SU-DHL-6 (cell line): Measurements from ENCODE around the gene STK32A.

Source experiments
- H2AFZ ChIP-seq: fragments of 200-600 bp; sonication (generic); 2 replicates; pipeline ENCODE4 v1.6.1; 2014; ENCODE audit warnings: low read depth, mild to moderate bottlenecking, moderate library complexity, mixed read lengths, antibody characterized with exemption, low read length; ENCODE audit not compliant: severe bottlenecking
- H3F3A ChIP-seq: fragments of 200-600 bp; shearing (Covaris generic); 2 replicates; pipeline ENCODE4 v1.6.0; 2016; ENCODE audit warnings: antibody characterized with exemption, mild to moderate bottlenecking; ENCODE audit not compliant: insufficient read depth
- H3K27ac ChIP-seq: fragments of 200-600 bp; sonication (generic); 2 replicates; pipeline ENCODE4 v1.5.1; 2016; ENCODE audit warnings: low read depth, mild to moderate bottlenecking, low read length, moderate library complexity, mixed read lengths
- H3K27me3 ChIP-seq: fragments of 200-600 bp; sonication (generic), shearing (Covaris generic); 2 replicates; pipeline ENCODE4 v1.6.0; 2014; ENCODE audit warnings: mild to moderate bottlenecking, low read length
- H3K36me3 ChIP-seq: fragments of 200-600 bp; sonication (generic); 2 replicates; pipeline ENCODE4 v1.6.1; 2014; ENCODE audit warnings: mild to moderate bottlenecking, low read length, mixed read lengths
- H3K4me2 ChIP-seq: fragments of 300-600, 200-600 bp; shearing (Covaris generic), sonication (generic); 2 replicates; pipeline ENCODE4 v1.6.0; 2014; ENCODE audit warnings: low read length, low read depth, mild to moderate bottlenecking; ENCODE audit not compliant: poor library complexity, severe bottlenecking
- H3K4me3 ChIP-seq: fragments of 200-600 bp; sonication (generic); 2 replicates; pipeline ENCODE4 v1.5.1; 2014; ENCODE audit warnings: antibody characterized with exemption, low read length, mild to moderate bottlenecking, mixed read lengths; ENCODE audit not compliant: insufficient read depth, poor library complexity, severe bottlenecking
- H3K79me2 ChIP-seq: fragments of 200-600 bp; sonication (generic); 2 replicates; pipeline ENCODE4 v1.6.1; 2014; ENCODE audit warnings: mild to moderate bottlenecking, low read length, moderate library complexity; ENCODE audit not compliant: insufficient read depth
- H3K9ac ChIP-seq: fragments of 200-600 bp; sonication (generic); 2 replicates; pipeline ENCODE4 v1.7.0; 2014; ENCODE audit warnings: mild to moderate bottlenecking, low read length
- H3K9me2 ChIP-seq: fragments of 200-600 bp; sonication (generic); replicated peaks from 2 replicates; pipeline ENCODE4 v1.6.1; 2014; ENCODE audit warnings: low read length; ENCODE audit not compliant: insufficient read depth
- H3K9me3 ChIP-seq: fragments of 200-600 bp; sonication (generic); 2 replicates; pipeline ENCODE4 v1.6.1; 2014; ENCODE audit warnings: low read length, mixed read lengths; ENCODE audit not compliant: insufficient read depth
- H4K20me1 ChIP-seq: fragments of 200-600 bp; sonication (generic); 2 replicates; pipeline ENCODE4 v1.6.1; 2014; ENCODE audit warnings: low read depth, mild to moderate bottlenecking, antibody characterized with exemption, low read length, moderate library complexity, mixed read lengths
- EZH2phosphoT487 ChIP-seq: fragments of 200-600 bp; sonication (generic), shearing (Covaris generic); conservative IDR thresholded peaks from 2 replicates; pipeline ENCODE4 v1.6.1; 2018; ENCODE audit warnings: mild to moderate bottlenecking, antibody characterized with exemption, low read length, moderate library complexity, mixed read lengths
- TF ChIP-seq, protein P1 (sequence below): fragments of 200-600 bp; sonication (generic); IDR thresholded peaks from one replicate; pipeline ENCODE4 v1.5.1; 2017; ENCODE audit warnings: antibody characterized with exemption, mild to moderate bottlenecking, low read length, moderate library complexity; ENCODE audit not compliant: insufficient read depth, poor library complexity, severe bottlenecking

Gene STK32A

DNA sequence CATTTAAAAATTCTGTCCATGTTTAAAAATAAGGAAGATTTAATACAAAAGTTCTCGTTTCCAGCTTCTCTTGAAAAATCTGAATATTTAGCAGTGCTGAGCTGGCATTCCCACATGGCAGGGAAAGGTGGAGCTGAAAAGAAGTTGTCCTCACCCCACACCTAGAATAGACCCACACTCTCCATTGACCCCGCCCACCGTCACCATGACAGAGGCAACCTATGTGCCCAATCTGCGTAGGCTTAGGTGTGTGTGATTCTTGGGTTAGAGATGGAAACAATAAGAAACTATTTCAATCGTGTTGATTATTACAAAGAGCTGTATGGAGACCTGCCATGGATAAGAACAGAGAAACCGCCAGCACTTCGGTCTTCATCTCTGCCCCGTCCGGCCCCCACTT, 8.9 kb upstream of the STK32A start:
- no peak overlapping the region for H3K27ac ChIP-seq

DNA sequence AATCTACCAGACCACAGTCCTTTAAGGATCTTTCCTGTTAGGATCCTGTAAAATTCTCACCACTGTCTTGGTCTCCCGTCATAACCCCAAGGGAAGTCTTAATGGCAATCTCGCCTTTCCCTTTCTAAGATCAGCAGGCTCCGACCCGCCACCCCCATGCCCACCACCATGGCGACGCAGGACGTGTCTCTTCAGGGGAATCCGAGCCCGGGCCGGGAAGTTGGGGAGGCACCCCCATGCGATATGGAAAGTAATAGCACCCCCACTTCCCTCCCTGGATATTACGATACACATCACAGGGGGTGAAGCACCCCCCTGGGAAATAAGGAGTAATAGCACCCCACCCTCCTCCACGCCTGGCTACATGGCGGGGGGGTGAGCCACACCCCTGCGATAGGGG, 8.3 kb upstream of the STK32A start:
- no peaks in the 10 kb centered on the region for H3K9me3 ChIP-seq
- H3K27ac ChIP-seq: no peak overlapping the region
- no peaks in the 10 kb centered on the region for H3K27me3 ChIP-seq
- no peak overlapping the region for H3K4me3 ChIP-seq
- H3K36me3 ChIP-seq: no peaks in the 10 kb centered on the region
- no peak for TF ChIP-seq EZH2phosphoT487
- TF ChIP-seq, protein P1, sequence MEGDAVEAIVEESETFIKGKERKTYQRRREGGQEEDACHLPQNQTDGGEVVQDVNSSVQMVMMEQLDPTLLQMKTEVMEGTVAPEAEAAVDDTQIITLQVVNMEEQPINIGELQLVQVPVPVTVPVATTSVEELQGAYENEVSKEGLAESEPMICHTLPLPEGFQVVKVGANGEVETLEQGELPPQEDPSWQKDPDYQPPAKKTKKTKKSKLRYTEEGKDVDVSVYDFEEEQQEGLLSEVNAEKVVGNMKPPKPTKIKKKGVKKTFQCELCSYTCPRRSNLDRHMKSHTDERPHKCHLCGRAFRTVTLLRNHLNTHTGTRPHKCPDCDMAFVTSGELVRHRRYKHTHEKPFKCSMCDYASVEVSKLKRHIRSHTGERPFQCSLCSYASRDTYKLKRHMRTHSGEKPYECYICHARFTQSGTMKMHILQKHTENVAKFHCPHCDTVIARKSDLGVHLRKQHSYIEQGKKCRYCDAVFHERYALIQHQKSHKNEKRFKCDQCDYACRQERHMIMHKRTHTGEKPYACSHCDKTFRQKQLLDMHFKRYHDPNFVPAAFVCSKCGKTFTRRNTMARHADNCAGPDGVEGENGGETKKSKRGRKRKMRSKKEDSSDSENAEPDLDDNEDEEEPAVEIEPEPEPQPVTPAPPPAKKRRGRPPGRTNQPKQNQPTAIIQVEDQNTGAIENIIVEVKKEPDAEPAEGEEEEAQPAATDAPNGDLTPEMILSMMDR: no peak
- no peaks in the 10 kb centered on the region for H3F3A ChIP-seq
- H3K79me2 ChIP-seq: no peaks in the 10 kb centered on the region
- H3K9ac ChIP-seq: no peak overlapping the region
- H2AFZ ChIP-seq: no peak overlapping the region
- no peak overlapping the region for H3K4me2 ChIP-seq
- H4K20me1 ChIP-seq: no peaks in the 10 kb centered on the region
- H3K9me2 ChIP-seq: no peaks in the 10 kb centered on the region

More for the DNA sequence above, 8.9 kb upstream of the STK32A start:
- Histone ChIP-seq H3K9ac (no peak overlapping the region), H3K4me3 (no peak overlapping the region), H3K4me2 (no peak overlapping the region), H3F3A (no peaks in the 10 kb centered on the region), H3K36me3 (no peaks in the 10 kb centered on the region), H3K79me2 (no peaks in the 10 kb centered on the region), H3K9me2 (no peaks in the 10 kb centered on the region), H3K27me3 (no peaks in the 10 kb centered on the region), H2AFZ (no peak overlapping the region), H3K9me3 (no peaks in the 10 kb centered on the region), H4K20me1 (no peaks in the 10 kb centered on the region)
- TF ChIP-seq, protein P1: no peak
- no peak for TF ChIP-seq EZH2phosphoT487

DNA sequence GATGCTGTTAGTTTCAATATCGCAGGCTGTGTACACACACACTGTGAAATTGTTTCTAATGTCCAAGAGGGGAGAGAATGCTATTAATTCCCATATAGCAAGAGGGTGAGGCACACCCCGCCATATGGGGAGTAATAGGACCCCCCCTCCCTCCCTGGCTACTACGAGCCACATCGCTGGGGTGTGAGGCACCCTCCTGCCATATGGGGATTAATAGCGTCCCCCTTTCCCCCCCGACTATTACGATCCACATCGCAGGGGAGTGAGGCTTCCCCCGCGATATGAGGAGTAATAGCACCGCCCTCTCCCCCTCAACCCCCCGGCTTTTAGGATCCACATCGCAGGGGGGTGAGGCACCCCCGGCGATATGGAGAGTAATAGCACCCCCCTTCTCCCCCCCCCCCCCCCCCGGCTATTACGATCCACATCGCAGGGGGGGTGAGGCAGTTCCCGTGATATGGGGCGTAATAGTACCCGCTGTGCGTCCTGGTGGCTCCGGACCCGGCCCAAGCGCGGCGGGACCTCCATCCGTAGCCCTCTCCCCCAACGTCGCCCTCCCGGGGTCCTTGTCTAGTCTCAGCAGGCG, 494 bp upstream of the STK32A start:
- no peak overlapping the region for H3K27ac ChIP-seq
- no peaks in the 10 kb centered on the region for H3K36me3 ChIP-seq
- no peaks in the 10 kb centered on the region for H3K79me2 ChIP-seq
- H3K4me2 ChIP-seq: no peak overlapping the region
- no peaks in the 10 kb centered on the region for H3K9me3 ChIP-seq
- H2AFZ ChIP-seq: no peak overlapping the region
- no peaks in the 10 kb centered on the region for H4K20me1 ChIP-seq
- no peaks in the 10 kb centered on the region for H3K27me3 ChIP-seq
- TF ChIP-seq, protein P1: no peak
- TF ChIP-seq EZH2phosphoT487: no peak
- H3K9me2 ChIP-seq: no peaks in the 10 kb centered on the region
- H3F3A ChIP-seq: no peaks in the 10 kb centered on the region
- H3K9ac ChIP-seq: no peak overlapping the region
- H3K4me3 ChIP-seq: no peak overlapping the region
